Adipose tissue (tissue), 3 donors: ENCODE measurements around the gene CXCR6. TPM values are rescaled to one million over a fixed set of nuclear protein-coding genes. Genes with fewer than 3 reads are reported as not detected.

Source experiments
- H3K27ac ChIP-seq: one replicate; pipeline ENCODE4 v1.5.1; 2013; ENCODE audit warnings: low read depth, low read length
- WGBS, 3 donors: extraction: QIAGEN DNeasy Blood & Tissue Kit; methylation state at CpG; one replicate each; pipeline ENCODE4 v1.1.7; 2013; 5-methylcytosine and 5-hydroxymethylcytosine counted together
- polyA plus RNA-seq, 3 donors: library from polyadenylated mRNA; stranded (reverse); fragments of 200-250 nt; gene quantifications; one replicate each; pipeline ENCODE4 v1.2.3, GENCODE V29; 2013
- donor health status: healthy with polysubstance abuse.
- donor health status: Bipolar disorder and iron deficiency.
- donor health status: healthy.

The CXCR6 gene
- polyA plus RNA-seq, 3 donors = 0.22 to 1.1 (median 0.22) TPM

GRCh38 chr3:45959201-45959600 is 15.9 kb downstream of the CXCR6 start:
- H3K27ac ChIP-seq = no peak overlapping the region

DNA sequence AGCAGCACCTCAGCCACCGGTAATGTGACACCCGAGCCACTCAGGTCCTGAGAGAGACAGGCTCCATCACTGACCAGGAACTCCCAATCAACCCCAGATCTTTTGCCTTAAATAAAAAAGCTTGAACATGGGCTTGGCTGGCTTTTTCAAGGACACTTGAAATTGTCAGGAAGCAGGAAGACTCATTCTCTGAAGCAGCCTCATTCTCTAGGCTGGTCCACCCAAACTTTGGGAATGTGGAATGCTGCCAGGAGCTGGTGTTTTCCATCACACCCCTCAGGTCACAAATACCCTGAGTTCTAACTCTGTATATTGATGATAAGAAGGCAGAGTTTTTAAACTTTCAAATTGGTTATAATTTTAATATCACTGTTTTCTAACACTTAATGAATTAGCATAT is 17.0 kb downstream of the CXCR6 start:
- H3K27ac ChIP-seq = no peak overlapping the region
- 89 to 93% (median 91%) methylated on average over 2 of the region's 2 CpGs for WGBS, 3 donors

More at GRCh38 chr3:45959201-45959600, 15.9 kb downstream of the CXCR6 start:
- 86 to 98% (median 97%) methylated on average over 7 of the region's 7 CpGs for WGBS, 3 donors

DNA sequence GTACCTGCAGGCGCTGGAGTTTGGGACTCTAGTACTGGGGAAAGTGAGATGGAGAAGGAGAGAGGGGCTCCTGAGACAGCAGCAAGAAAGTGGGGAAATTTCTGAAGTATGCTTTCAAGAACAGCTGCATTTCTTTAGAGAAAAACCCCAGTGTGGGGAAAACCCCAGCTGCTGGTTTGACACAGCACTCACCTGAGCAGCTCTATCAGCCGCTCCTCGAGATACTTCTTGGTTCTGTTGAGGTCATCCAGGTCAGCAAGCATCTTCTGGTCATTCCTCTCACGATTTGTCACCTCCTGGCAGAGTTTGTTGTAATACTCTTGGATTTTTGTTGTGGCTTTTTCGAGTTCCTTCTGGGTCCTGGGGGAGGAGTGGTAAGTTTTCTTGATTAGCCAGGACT is 18.8 kb downstream of the CXCR6 start:
- H3K27ac ChIP-seq = no peak overlapping the region
- 69 to 83% (median 82%) methylated on average over 5 of the region's 5 CpGs for WGBS, 3 donors

- no peak overlapping the region for H3K27ac ChIP-seq
- 70 to 88% (median 74%) methylated on average over 8 of the region's 8 CpGs for WGBS, 3 donors
These were observed 20.9 kb downstream of the CXCR6 start for GRCh38 chr3:45964139-45964538.

GRCh38 chr3:45965253-45965652 is 22.0 kb downstream of the CXCR6 start:
- WGBS, 3 donors = 91 to 94% (median 93%) methylated on average over 4 of the region's 4 CpGs
- no peak overlapping the region for H3K27ac ChIP-seq

- no peak overlapping the region for H3K27ac ChIP-seq
- WGBS, 3 donors = 89 to 92% (median 91%) methylated on average over 4 of the region's 4 CpGs
These were observed 22.4 kb downstream of the CXCR6 start for GRCh38 chr3:45965653-45966052.

GRCh38 chr3:45966371-45966791 is 23.1 kb downstream of the CXCR6 start:
- 71 to 77% (median 77%) methylated on average over 17 of the region's 17 CpGs for WGBS, 3 donors
- H3K27ac ChIP-seq = no peak overlapping the region

DNA sequence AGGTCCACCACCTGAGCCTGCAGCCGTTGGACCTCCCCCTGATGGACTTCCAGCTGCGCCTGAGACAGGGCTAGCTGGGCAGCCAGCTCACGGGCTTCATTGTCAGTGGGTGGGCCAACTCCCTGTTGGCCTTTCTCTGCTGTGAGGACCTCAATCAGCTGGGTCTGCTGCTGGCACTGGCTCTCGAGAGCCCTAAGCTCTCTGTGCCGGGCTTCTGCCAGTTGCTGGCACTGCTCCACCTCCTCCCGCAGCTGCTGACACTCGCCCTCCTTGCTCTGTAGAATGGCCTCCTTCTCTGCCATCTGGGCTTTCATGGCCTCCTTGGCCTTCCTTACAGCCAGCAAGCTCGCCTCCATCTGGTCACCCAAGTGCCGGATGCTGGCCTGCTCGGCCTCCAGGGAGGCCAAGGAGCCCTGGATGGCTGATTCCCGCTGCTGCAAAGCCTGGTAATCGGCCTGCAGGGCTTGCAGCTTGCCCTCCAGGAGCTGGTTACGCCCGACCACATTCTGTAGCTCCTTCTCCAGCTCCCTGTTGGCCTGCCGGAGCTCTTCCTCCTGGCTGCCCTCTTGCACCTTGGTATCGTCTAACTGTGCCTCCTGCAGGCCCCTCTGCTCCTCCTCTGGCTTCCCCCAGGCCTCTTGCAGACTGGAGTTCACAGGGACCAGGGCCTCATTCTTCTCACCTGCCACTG is 23.8 kb downstream of the CXCR6 start:
- H3K27ac ChIP-seq = no peak overlapping the region

GRCh38 chr3:45967724-45968123 is 24.5 kb downstream of the CXCR6 start:
- H3K27ac ChIP-seq = no peak overlapping the region
- WGBS, 3 donors = 75 to 80% (median 77%) methylated on average over 8 of the region's 8 CpGs

More for the DNA sequence above, 23.8 kb downstream of the CXCR6 start:
- 82 to 88% (median 86%) methylated on average over 16 of the region's 16 CpGs for WGBS, 3 donors

- H3K27ac ChIP-seq = no peak overlapping the region
- 86 to 91% (median 91%) methylated on average over 9 of the region's 9 CpGs for WGBS, 3 donors
These were observed 24.9 kb downstream of the CXCR6 start for GRCh38 chr3:45968149-45968548.

DNA sequence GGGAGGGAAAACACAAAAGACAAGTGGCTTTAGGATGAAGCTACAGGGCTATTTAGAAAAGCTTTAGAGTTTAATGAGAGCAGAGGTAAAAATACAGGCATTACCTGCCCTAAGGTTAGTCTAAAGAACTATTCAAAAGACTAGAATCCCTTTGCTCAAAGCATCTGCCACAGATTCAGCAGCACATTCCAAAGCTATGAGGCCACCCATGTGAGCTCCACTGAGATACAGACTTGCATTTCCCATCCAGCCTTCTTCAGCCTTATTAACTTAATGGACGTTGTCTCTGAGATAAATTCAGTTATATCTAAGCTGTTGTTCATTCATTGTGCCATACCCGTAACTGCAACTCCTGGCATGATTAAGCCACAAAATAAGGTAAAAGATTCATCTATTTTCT is 25.4 kb downstream of the CXCR6 start:
- WGBS, 3 donors = 73 to 83% (median 81%) methylated on average over 2 of the region's 2 CpGs
- H3K27ac ChIP-seq = no peak overlapping the region

DNA sequence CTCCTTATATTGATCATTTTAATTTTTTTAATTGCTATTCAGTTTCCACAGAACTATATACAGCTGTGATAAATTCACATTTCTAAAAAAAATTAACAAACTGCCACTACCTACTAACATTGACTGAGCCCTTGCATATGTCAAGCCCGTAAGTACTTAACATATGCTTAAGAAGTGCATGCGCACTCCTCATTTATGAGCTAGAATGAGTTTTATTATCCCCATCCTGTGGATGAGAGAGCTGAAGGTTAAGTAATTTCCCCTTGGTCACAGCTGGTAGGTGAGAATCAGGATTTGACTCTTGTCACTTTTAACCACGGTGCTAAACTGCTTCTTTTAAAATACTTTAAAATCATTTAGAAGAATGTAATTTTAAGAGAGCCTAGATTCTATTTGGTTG is 25.9 kb downstream of the CXCR6 start:
- no peak overlapping the region for H3K27ac ChIP-seq
- 82 to 94% (median 94%) methylated on average over 3 of the region's 3 CpGs for WGBS, 3 donors

- H3K27ac ChIP-seq = no peak overlapping the region
- WGBS, 3 donors = 93 to 98% (median 96%) methylated on average over 3 of the region's 3 CpGs
These were observed 26.7 kb downstream of the CXCR6 start for GRCh38 chr3:45969953-45970352.

GRCh38 chr3:45972534-45973402 is 29.5 kb downstream of the CXCR6 start:
- H3K27ac ChIP-seq = no peak overlapping the region
- 66 to 83% (median 69%) methylated on average over 6 of the region's 6 CpGs for WGBS, 3 donors

- no peak overlapping the region for H3K27ac ChIP-seq
- 69 to 86% (median 83%) methylated on average over 4 of the region's 4 CpGs for WGBS, 3 donors
These were observed 31.4 kb downstream of the CXCR6 start for GRCh38 chr3:45974686-45975085.

DNA sequence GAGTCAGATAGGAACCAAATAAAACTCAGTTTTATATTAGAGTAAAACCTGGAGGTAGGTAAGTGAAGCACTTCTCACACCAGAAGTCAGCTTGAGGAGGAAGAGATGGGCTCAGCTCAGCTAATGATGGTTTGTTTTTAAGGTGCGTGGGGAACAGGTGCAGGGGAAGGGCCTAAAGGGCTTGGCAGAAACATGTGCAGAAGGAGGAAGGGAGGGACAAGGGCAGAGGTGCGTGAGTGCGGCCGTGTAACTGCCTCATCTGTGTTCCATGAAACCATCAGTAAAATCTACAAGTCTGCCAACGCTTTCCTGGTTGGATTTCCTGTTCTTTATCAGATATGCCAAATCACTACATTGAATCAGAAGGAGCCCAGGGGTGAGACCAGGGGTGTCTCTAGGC is 32.4 kb downstream of the CXCR6 start:
- WGBS, 3 donors = 56 to 82% (median 69%) methylated on average over 5 of the region's 5 CpGs
- no peak overlapping the region for H3K27ac ChIP-seq

- 75 to 84% (median 81%) methylated on average over 6 of the region's 6 CpGs for WGBS, 3 donors
- no peak overlapping the region for H3K27ac ChIP-seq
These were observed 33.2 kb downstream of the CXCR6 start for GRCh38 chr3:45976191-45977091.

GRCh38 chr3:45978006-45978761 is 34.9 kb downstream of the CXCR6 start:
- 75 to 95% (median 86%) methylated on average over 5 of the region's 5 CpGs for WGBS, 3 donors
- no peak overlapping the region for H3K27ac ChIP-seq
